A549 (cell line): ENCODE data around the gene FHIP1A.

Source experiments
- CEBPB ChIP-seq, 2 experiments: fragments of >200 bp in 1 of 2; sonication (Bioruptor Twin) in 1 of 2; formaldehyde crosslinking in 1 of 2; IDR thresholded peaks; 2 replicates each; pipeline ENCODE4 v1.6.1; 2012 to 2016
- CTCF ChIP-seq: fragments of >200 bp; sonication (Bioruptor Twin); formaldehyde crosslinking; IDR thresholded peaks from 3 replicates; pipeline ENCODE4 v1.5.1; 2016
- EHF ChIP-seq: fragments of 250-450 bp; sonication (Bioruptor Pico); IDR thresholded peaks from 2 replicates; pipeline ENCODE4 v1.5.0; 2020; ENCODE audit warnings: mild to moderate bottlenecking
- ELK1 ChIP-seq: fragments of 150-350 bp; IDR thresholded peaks from 2 replicates; pipeline ENCODE4 v1.6.1; 2014; ENCODE audit warnings: low read depth, mild to moderate bottlenecking, low read length
- EP300 ChIP-seq, 2 experiments: fragments of >200 bp; sonication (Bioruptor Twin); formaldehyde crosslinking; IDR thresholded peaks; 2 replicates in 1 of 2; 3 replicates in 1 of 2; pipeline ENCODE4 v1.6.1; 2016 to 2017
- HDAC2 ChIP-seq: fragments of 200-600 bp; sonication (generic); IDR thresholded peaks from 2 replicates; pipeline ENCODE4 v1.6.1; 2016
- JUN ChIP-seq, 2 experiments: fragments of >200 bp; sonication (Bioruptor Twin); formaldehyde crosslinking; IDR thresholded peaks; 2 replicates in 1 of 2; 3 replicates in 1 of 2; pipeline ENCODE4 v1.6.1; 2016 to 2017
- MAFK ChIP-seq: fragments of 450-650 bp; IDR thresholded peaks from 2 replicates; pipeline ENCODE4 v1.6.1; 2014; ENCODE audit not compliant: partially characterized antibody
- POLR2A ChIP-seq: IDR thresholded peaks from 2 replicates; pipeline ENCODE4 v1.6.1; 2012; ENCODE audit warnings: mild to moderate bottlenecking, low read length
- POLR2AphosphoS2 ChIP-seq: conservative IDR thresholded peaks from 2 replicates; pipeline ENCODE4 v1.6.1; 2012; ENCODE audit warnings: low read length, improper control_type of control experiment, inconsistent platforms
- RCOR1 ChIP-seq: fragments of 150-350 bp; IDR thresholded peaks from 2 replicates; pipeline ENCODE4 v1.6.1; 2014; ENCODE audit warnings: antibody characterized with exemption, low read length, low read depth
- REST ChIP-seq: fragments of 200-600 bp; sonication (generic); IDR thresholded peaks from 2 replicates; pipeline ENCODE4 v1.6.1; 2016; ENCODE audit warnings: antibody characterized with exemption, mild to moderate bottlenecking, moderate library complexity

DNA sequence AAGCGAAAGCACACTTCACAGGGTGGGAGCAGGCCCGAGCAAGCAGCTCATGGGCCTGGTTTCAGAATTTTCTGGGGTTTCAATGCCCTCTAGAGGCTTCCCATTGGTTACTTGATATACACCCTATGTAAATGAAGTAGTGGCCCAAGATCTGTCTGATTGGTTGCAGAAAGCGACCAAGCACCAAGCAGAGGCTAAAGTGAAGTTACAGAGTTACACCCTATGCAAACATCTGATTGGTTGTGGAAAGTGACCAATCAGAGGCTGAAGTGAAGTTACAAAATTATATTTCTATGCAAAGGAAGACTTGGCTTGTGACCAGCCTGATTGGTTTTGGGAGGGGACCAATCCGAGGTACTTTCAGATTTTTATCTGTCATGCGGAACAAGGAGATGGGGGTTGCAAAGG is 8.2 kb downstream of the FHIP1A start:
- TF ChIP-seq CTCF, result no peak
- TF ChIP-seq EP300 (IDR thresholded peaks at IDR 0.05), result no peak
- TF ChIP-seq JUN (IDR thresholded peaks at IDR 0.05), result no peak
- TF ChIP-seq HDAC2, result no peak
- no peak for TF ChIP-seq REST
- TF ChIP-seq ELK1, result no peak
- TF ChIP-seq RCOR1, result no peak
- TF ChIP-seq POLR2AphosphoS2, result no peak
- no peak for TF ChIP-seq POLR2A
- TF ChIP-seq EHF (CRISPR knock-in tag), result no peak
- TF ChIP-seq CEBPB (IDR thresholded peaks at IDR 0.05), result no peak
- no peak for TF ChIP-seq MAFK
